HepG2 (cell line): ENCODE measurements around the gene CDK13. TPM values are rescaled to one million over a fixed set of nuclear protein-coding genes. Genes with fewer than 3 reads are reported as not detected.
A peak's percentile ranks its signal among the peaks of the same experiment; 100 is the strongest.

ENCODE experiments used
- ATAD3A ChIP-seq: sonication (generic); formaldehyde crosslinking; IDR thresholded peaks from 2 replicates; pipeline ENCODE4 v1.4.0; 2020; ENCODE audit warnings: missing genetic modification reagents
- CBFB ChIP-seq: sonication (generic); formaldehyde crosslinking; IDR thresholded peaks from 2 replicates; pipeline ENCODE4 v1.4.0; 2020; ENCODE audit warnings: missing genetic modification reagents
- CEBPZ ChIP-seq: IDR thresholded peaks from 2 replicates; pipeline ENCODE4 v1.6.1; 2012; ENCODE audit warnings: low read length, improper control_type of control experiment
- ESRRA ChIP-seq: sonication (generic); formaldehyde crosslinking; IDR thresholded peaks from 2 replicates; pipeline ENCODE4 v1.5.1; 2020; ENCODE audit warnings: mild to moderate bottlenecking, low read depth, missing genetic modification reagents
- FOSL2 ChIP-seq: sonication (generic); formaldehyde crosslinking; IDR thresholded peaks from 2 replicates; pipeline ENCODE4 v1.4.0; 2020; ENCODE audit warnings: missing genetic modification reagents
- FOXK2 ChIP-seq: fragments of 450-650 bp; IDR thresholded peaks from 2 replicates; pipeline ENCODE4 v1.6.1; 2016
- GTF3A ChIP-seq: sonication (generic); formaldehyde crosslinking; conservative IDR thresholded peaks from 2 replicates; pipeline ENCODE4 v1.4.0; 2020; ENCODE audit warnings: mild to moderate bottlenecking, missing genetic modification reagents
- KDM4B ChIP-seq: sonication (generic); formaldehyde crosslinking; IDR thresholded peaks from 2 replicates; pipeline ENCODE4 v1.4.0; 2020; ENCODE audit warnings: missing genetic modification reagents
- MAFF ChIP-seq: IDR thresholded peaks from 2 replicates; pipeline ENCODE4 v1.6.1; 2011; ENCODE audit warnings: low read depth, low read length, improper control_type of control experiment
- MLLT10 ChIP-seq: sonication (generic); formaldehyde crosslinking; IDR thresholded peaks from 2 replicates; pipeline ENCODE4 v1.4.0; 2020; ENCODE audit warnings: missing genetic modification reagents
- NR3C1 ChIP-seq: sonication (generic); formaldehyde crosslinking; IDR thresholded peaks from 2 replicates; pipeline ENCODE4 v1.4.0; 2020; ENCODE audit warnings: missing genetic modification reagents
- PATZ1 ChIP-seq: sonication (generic); formaldehyde crosslinking; IDR thresholded peaks from 2 replicates; pipeline ENCODE4 v1.4.0; 2020; ENCODE audit warnings: missing genetic modification reagents
- PITX1 ChIP-seq: sonication (generic); formaldehyde crosslinking; IDR thresholded peaks from 2 replicates; pipeline ENCODE4 v1.5.1; 2020; ENCODE audit warnings: mild to moderate bottlenecking, missing genetic modification reagents
- RFXANK ChIP-seq: IDR thresholded peaks from 2 replicates; pipeline ENCODE4 v1.6.1; 2016
- RFXAP ChIP-seq: sonication (generic); formaldehyde crosslinking; IDR thresholded peaks from 2 replicates; pipeline ENCODE4 v1.4.0; 2020; ENCODE audit warnings: missing genetic modification reagents, borderline replicate concordance
- SALL1 ChIP-seq: sonication (generic); formaldehyde crosslinking; IDR thresholded peaks from 2 replicates; pipeline ENCODE4 v1.8.0; 2022; ENCODE audit warnings: mild to moderate bottlenecking, missing genetic modification reagents
- SNAI1 ChIP-seq: sonication (generic); formaldehyde crosslinking; IDR thresholded peaks from 2 replicates; pipeline ENCODE4 v1.5.0; 2020; ENCODE audit warnings: mild to moderate bottlenecking, missing genetic modification reagents, borderline replicate concordance
- TOE1 ChIP-seq: sonication (generic); formaldehyde crosslinking; IDR thresholded peaks from 2 replicates; pipeline ENCODE4 v1.4.0; 2020; ENCODE audit warnings: mild to moderate bottlenecking, missing genetic modification reagents
- TRIM24 ChIP-seq: sonication (generic); formaldehyde crosslinking; IDR thresholded peaks from 2 replicates; pipeline ENCODE4 v1.8.0; 2022; ENCODE audit warnings: mild to moderate bottlenecking, missing genetic modification reagents
- XBP1 ChIP-seq: sonication (generic); formaldehyde crosslinking; IDR thresholded peaks from 2 replicates; pipeline ENCODE4 v1.5.0; 2020; ENCODE audit warnings: missing genetic modification reagents
- YY1 ChIP-seq: IDR thresholded peaks from 2 replicates; pipeline ENCODE4 v1.6.1; 2011; ENCODE audit warnings: low read length, low read depth, moderate library complexity, mild to moderate bottlenecking; ENCODE audit not compliant: insufficient read depth, insufficient replicate concordance
- ZBTB10 ChIP-seq: sonication (generic); formaldehyde crosslinking; IDR thresholded peaks from 2 replicates; pipeline ENCODE4 v1.4.0; 2020; ENCODE audit warnings: missing genetic modification reagents, borderline replicate concordance
- ZEB1 ChIP-seq: IDR thresholded peaks from 2 replicates; pipeline ENCODE4 v1.6.1; 2012; ENCODE audit warnings: mild to moderate bottlenecking, low read depth, inconsistent platforms; ENCODE audit not compliant: insufficient replicate concordance
- ZFP37 ChIP-seq: sonication (generic); formaldehyde crosslinking; IDR thresholded peaks from 2 replicates; pipeline ENCODE4 v1.4.0; 2020; ENCODE audit warnings: missing genetic modification reagents, borderline replicate concordance
- ZNF234 ChIP-seq: sonication (generic); formaldehyde crosslinking; conservative IDR thresholded peaks from 2 replicates; pipeline ENCODE4 v1.5.1; 2020; ENCODE audit warnings: mild to moderate bottlenecking, missing genetic modification reagents
- ZNF598 ChIP-seq: sonication (generic); formaldehyde crosslinking; IDR thresholded peaks from 2 replicates; pipeline ENCODE4 v1.5.1; 2020; ENCODE audit warnings: mild to moderate bottlenecking, missing genetic modification reagents, borderline replicate concordance
- ZZZ3 ChIP-seq: sonication (generic); formaldehyde crosslinking; IDR thresholded peaks from 2 replicates; pipeline ENCODE4 v1.4.0; 2020; ENCODE audit warnings: missing genetic modification reagents, mild to moderate bottlenecking, borderline replicate concordance
- polyA plus RNA-seq, 8 experiments: library from polyadenylated mRNA; depleted of rRNA in 3 of 8; stranded (reverse) in 7 of 8; unstranded in 1 of 8; fragments of >200 nt; fragmentation: Illumina TruSeq in 4 of 8; extraction: Trizol in 4 of 8; gene quantifications; 2 replicates each; pipeline versions ENCODE4 v1.2.1 to v1.2.3, GENCODE V29; 2011 to 2016; ENCODE audit warnings: low read depth in 4 of 8, missing spikeins in 1 of 8, mixed read lengths in 1 of 8; ENCODE audit not compliant: insufficient read depth in 1 of 8
- total RNA-seq, 5 experiments: library from RNA; depleted of rRNA; stranded (reverse); fragments of >200 nt; fragmentation: Illumina TruSeq; extraction: Trizol; gene quantifications; 2 replicates each; pipeline ENCODE4 v1.2.3, GENCODE V29; 2016; ENCODE audit warnings: low read depth in 1 of 5

CDK13 gene
- total and polyA plus RNA-seq, 2 of the 13 experiments (the other 11 are each of a cell fraction or from before 2014, with no cell fraction given): 21.0 to 40.9 TPM

- no peak for TF ChIP-seq SNAI1 (CRISPR knock-in tag)
- no peak for TF ChIP-seq RFXANK
- no peak for TF ChIP-seq TOE1 (CRISPR knock-in tag)
- TF ChIP-seq ZZZ3 (CRISPR knock-in tag): no peak
- TF ChIP-seq TRIM24: no peak
- TF ChIP-seq PITX1 (CRISPR knock-in tag): 0 out of 2 replicates have a peak, but pooled peaks have one; percentile 27
- TF ChIP-seq MLLT10: no peak
- TF ChIP-seq ZBTB10 (CRISPR knock-in tag): no peak
- TF ChIP-seq SALL1: peak; percentile 45; the same call in 1 of the 2 replicates
- no peak for TF ChIP-seq MAFF
- TF ChIP-seq ESRRA (CRISPR knock-in tag): peak; percentile 25; the same call in 1 of the 2 replicates
- no peak for TF ChIP-seq CEBPZ
- TF ChIP-seq RFXAP (CRISPR knock-in tag): no peak
- peak; percentile 75 for TF ChIP-seq FOSL2 (CRISPR knock-in tag)
- no peak for TF ChIP-seq ZEB1
- no peak for TF ChIP-seq NR3C1 (CRISPR knock-in tag)
- no peak for TF ChIP-seq ZFP37 (CRISPR knock-in tag)
- TF ChIP-seq PATZ1 (CRISPR knock-in tag): no peak
- no peak for TF ChIP-seq ZNF598 (CRISPR knock-in tag)
- no peak for TF ChIP-seq GTF3A (CRISPR knock-in tag)
- TF ChIP-seq XBP1 (CRISPR knock-in tag): no peak
- TF ChIP-seq KDM4B (CRISPR knock-in tag): no peak
- TF ChIP-seq YY1: no peak
- no peak for TF ChIP-seq ZNF234 (CRISPR knock-in tag)
- TF ChIP-seq ATAD3A (CRISPR knock-in tag): no peak
- TF ChIP-seq CBFB (CRISPR knock-in tag): no peak
- no peak for TF ChIP-seq FOXK2
Observed at GRCh38 chr7:39919646-39920045, 30.4 kb upstream of the CDK13 start (continued).
